Measurements from ENCODE around the gene ZDHHC14.

Gene ZDHHC14

GRCh38 chr6:157436219-157436943, 55.4 kb downstream of the ZDHHC14 start:
- no peak for DNase-seq (ENCODE audit: low spot score)
- CTCF ChIA-PET = no interaction called here
- no peak for TF ChIP-seq CTCF (conservative IDR thresholded peaks at IDR 0.05; ENCODE audit: low read depth)
- no peak overlapping the region for H3K27ac ChIP-seq
- POLR2A ChIA-PET (ENCODE audit: low non-redundant PET) = no interaction called here

GRCh38 chr6:157436944-157437336, 56.0 kb downstream of the ZDHHC14 start:
- DNase-seq (ENCODE audit: low spot score) = no peak
- ChIA-PET POLR2A (ENCODE audit: low non-redundant PET) (no interaction called here), CTCF (no interaction called here)
- no peak for TF ChIP-seq CTCF (conservative IDR thresholded peaks at IDR 0.05; ENCODE audit: low read depth)
- no peak overlapping the region for H3K27ac ChIP-seq

- H3K27ac ChIP-seq = no peak overlapping the region
- DNase-seq (ENCODE audit: low spot score) = no peak
- ChIA-PET CTCF (no interaction called here), POLR2A (ENCODE audit: low non-redundant PET) (no interaction called here)
- TF ChIP-seq CTCF (conservative IDR thresholded peaks at IDR 0.05; ENCODE audit: low read depth) = no peak
Observed at GRCh38 chr6:157438611-157439111, 57.7 kb downstream of the ZDHHC14 start.

- no peak overlapping the region for H3K27ac ChIP-seq
- DNase-seq (ENCODE audit: low spot score) = no peak
- CTCF ChIA-PET = interaction anchor here (0.6 kb wide), 1 partner anchor 192 kb away, joined by 3 read pairs; no protein-coding TSS in a partner anchor
- POLR2A ChIA-PET (ENCODE audit: low non-redundant PET) = no interaction called here
- no peak for TF ChIP-seq CTCF (conservative IDR thresholded peaks at IDR 0.05; ENCODE audit: low read depth)
Observed at GRCh38 chr6:157440171-157440570, 59.2 kb downstream of the ZDHHC14 start.

GRCh38 chr6:157442291-157442690, 61.3 kb downstream of the ZDHHC14 start:
- no peak overlapping the region for H3K27ac ChIP-seq
- ChIA-PET CTCF (no interaction called here), POLR2A (ENCODE audit: low non-redundant PET) (no interaction called here)
- no peak for DNase-seq (ENCODE audit: low spot score)
- TF ChIP-seq CTCF (conservative IDR thresholded peaks at IDR 0.05; ENCODE audit: low read depth) = no peak

- POLR2A ChIA-PET (ENCODE audit: low non-redundant PET) = no interaction called here
- TF ChIP-seq CTCF (conservative IDR thresholded peaks at IDR 0.05; ENCODE audit: low read depth) = no peak
- H3K27ac ChIP-seq = no peak overlapping the region
- CTCF ChIA-PET = no interaction called here
- DNase-seq (ENCODE audit: low spot score) = no peak
Observed at GRCh38 chr6:157443066-157443800, 62.2 kb downstream of the ZDHHC14 start.

Measured in RWPE1 (cell line).